Mucosa of descending colon (tissue), 3 donors: Measurements from ENCODE around the gene PIP4K2A. TPM values are rescaled to one million over a fixed set of nuclear protein-coding genes. Genes with fewer than 3 reads are reported as not detected.

Source experiments
- ATAC-seq: fragments of 200-7000 bp; cut with Tn5 transposase; one replicate; pipeline ENCODE4 v1.9.1; 2020; ENCODE audit warnings: mild to moderate bottlenecking, moderate library complexity
- DNase-seq, 3 donors: peaks; one replicate each; pipeline ENCODE4 v3.0.0-alpha.2; 2020
- H3K36me3 ChIP-seq: fragments of 200-600 bp; one replicate; pipeline ENCODE4 v1.8.0; 2021; ENCODE audit warnings: low read depth, mild to moderate bottlenecking
- H3K4me1 ChIP-seq: fragments of 200-600 bp; one replicate; pipeline ENCODE4 v1.8.0; 2021; ENCODE audit warnings: low read depth, mild to moderate bottlenecking
- H3K4me3 ChIP-seq: fragments of 200-600 bp; one replicate; pipeline ENCODE4 v1.8.0; 2021; ENCODE audit warnings: mild to moderate bottlenecking
- H3K9me3 ChIP-seq: fragments of 200-600 bp; one replicate; pipeline ENCODE4 v1.8.0; 2021; ENCODE audit warnings: mild to moderate bottlenecking
- CTCF ChIP-seq: fragments of 200-600 bp; IDR thresholded peaks from one replicate; pipeline ENCODE4 v1.8.0; 2022; ENCODE audit warnings: antibody characterized with exemption, mild to moderate bottlenecking
- intact Hi-C, 2 donors: fragments of 100-400 bp; cut with DNase I in 1 of 2; cut with micrococcal nuclease in 1 of 2; formaldehyde crosslinking; loops; one replicate each; pipeline versions ENCODE4 v1.11.0 to v1.11.1; 2022; cut with DNase I, micrococcal nuclease
- total RNA-seq, 3 donors: library from RNA; stranded (reverse); fragmentation: NEBNext Ultra II Directional in 2 of 3; extraction: Animal tissue kit (Norgen Biotek cat#: 25700) in 2 of 3; gene quantifications; one replicate each; pipeline versions ENCODE4 v1.2.1 to v1.2.4, GENCODE V29; 2021 to 2023
- donor health status: DM: no; HTN: no; CAD: no; lungs with moderate emphysema.
- donor health status: DM: no; HTN: no; CAD: no.
- donor health status: DM: no; HTN: yes; CAD: no.

PIP4K2A gene
- total RNA-seq, 3 donors from 2014 or later: 17.2 to 29.4 (median 21.2) TPM

DNA sequence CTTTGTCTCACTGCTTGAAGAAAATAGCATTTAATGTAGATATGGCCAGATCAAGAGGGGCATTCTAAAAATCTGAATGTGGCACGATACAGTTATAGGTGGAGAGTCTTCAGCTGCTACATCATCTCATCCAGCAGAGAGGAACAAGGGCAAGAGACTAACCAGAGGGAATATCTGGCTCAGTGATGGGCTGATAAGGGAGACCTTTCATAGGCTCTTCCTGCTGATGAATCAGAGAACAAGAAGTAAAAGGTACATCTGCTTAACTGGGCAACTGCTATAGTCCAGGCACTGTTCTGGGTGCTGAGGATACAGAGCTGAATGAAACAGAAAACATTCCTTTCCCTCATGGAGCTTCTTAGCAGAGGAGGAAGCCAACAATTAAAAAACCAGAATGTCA is 37.9 kb downstream of the PIP4K2A start:
- H3K9me3 ChIP-seq: no peaks in the 10 kb centered on the region
- no peak for ATAC-seq
- intact Hi-C loops: no loop called here
- H3K4me3 ChIP-seq: no peak overlapping the region
- TF ChIP-seq CTCF: no peak
- no peaks in the 10 kb centered on the region for H3K4me1 ChIP-seq
- DNase-seq: no peak
- H3K36me3 ChIP-seq: no peaks in the 10 kb centered on the region

DNA sequence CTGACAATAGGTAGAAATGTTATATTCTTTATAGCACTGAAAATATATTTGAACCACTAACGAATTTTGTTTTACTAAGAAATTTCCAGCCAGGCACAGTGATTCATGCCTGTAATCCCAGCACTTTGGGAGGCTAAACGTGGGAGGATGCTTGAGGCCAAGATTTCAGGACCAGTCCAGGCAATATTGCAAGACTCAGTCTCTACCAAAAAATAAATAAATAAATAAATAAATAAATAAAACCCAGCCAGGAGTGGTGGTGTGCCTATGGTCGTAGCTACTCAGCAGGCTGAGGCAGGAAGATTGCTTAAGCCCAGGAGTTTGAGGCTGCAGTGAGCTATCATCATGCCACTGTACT is 39.8 kb downstream of the PIP4K2A start:
- intact Hi-C loops: no loop called here

DNA sequence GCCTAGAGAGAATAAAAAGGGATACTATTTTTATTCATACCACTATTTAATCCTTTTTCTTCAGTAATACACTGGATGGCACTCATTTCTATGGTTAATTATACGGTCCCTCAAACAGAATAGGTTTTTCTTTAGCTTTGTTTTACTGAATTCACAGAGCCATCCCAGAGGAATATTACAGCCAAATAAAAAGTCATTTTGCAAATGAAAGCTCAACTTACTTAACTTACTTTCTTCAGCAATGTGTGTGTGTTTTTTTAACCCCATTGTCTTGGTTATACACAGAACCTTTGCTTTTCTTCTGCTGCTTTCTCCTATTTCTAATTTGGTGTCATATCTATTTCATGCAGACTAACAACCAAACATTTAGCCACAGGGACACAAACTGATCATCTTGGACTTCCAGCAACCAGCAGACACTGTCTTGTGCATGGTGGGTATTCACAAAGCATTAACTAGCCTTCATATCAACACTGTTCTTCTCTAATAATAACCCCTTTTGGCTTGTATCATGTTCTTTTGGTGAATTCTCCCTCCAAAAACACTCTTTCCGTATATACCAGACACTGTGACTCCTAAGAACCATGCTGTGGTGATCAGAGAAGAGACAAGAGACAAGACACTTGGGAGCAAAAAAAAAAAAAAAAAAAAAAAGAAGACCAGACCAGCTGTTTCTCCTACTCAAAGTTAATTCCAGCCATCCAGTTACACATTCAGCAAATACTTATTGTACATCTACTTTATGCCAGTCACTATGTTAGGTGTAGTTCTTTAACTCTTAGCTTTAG is 40.4 kb downstream of the PIP4K2A start:
- no peaks in the 10 kb centered on the region for H3K9me3 ChIP-seq
- no peaks in the 10 kb centered on the region for H3K36me3 ChIP-seq
- intact Hi-C loops: no loop called here
- H3K4me1 ChIP-seq: peaks cover 3% of the 10 kb centered on the region
- no peak for TF ChIP-seq CTCF
- no peak for ATAC-seq
- no peak overlapping the region for H3K4me3 ChIP-seq
- DNase-seq: no peak

More for the DNA sequence above, 39.8 kb downstream of the PIP4K2A start:
- H3K4me3 ChIP-seq: no peak overlapping the region
- H3K9me3 ChIP-seq: no peaks in the 10 kb centered on the region
- DNase-seq (no peak), ATAC-seq (no peak)
- no peaks in the 10 kb centered on the region for H3K36me3 ChIP-seq
- TF ChIP-seq CTCF: no peak
- peaks cover under 1% of the 10 kb centered on the region for H3K4me1 ChIP-seq

- ATAC-seq (no peak), DNase-seq (no peak)
- intact Hi-C loops: no loop called here
- Histone ChIP-seq H3K4me1 (peaks cover 3% of the 10 kb centered on the region), H3K9me3 (no peaks in the 10 kb centered on the region), H3K4me3 (no peak overlapping the region), H3K36me3 (no peaks in the 10 kb centered on the region)
- TF ChIP-seq CTCF: no peak
Observed at GRCh38 chr10:22673091-22673392, 41.3 kb downstream of the PIP4K2A start.

GRCh38 chr10:22672319-22673090 is 41.9 kb downstream of the PIP4K2A start:
- intact Hi-C loops: no loop called here
- no peak for ATAC-seq
- Histone ChIP-seq H3K4me3 (no peak overlapping the region), H3K9me3 (no peaks in the 10 kb centered on the region), H3K4me1 (peaks cover 3% of the 10 kb centered on the region), H3K36me3 (no peaks in the 10 kb centered on the region)
- no peak for TF ChIP-seq CTCF
- DNase-seq: no peak
